HEK293 (cell line): ENCODE measurements around the gene YIPF4.

Experiments
- CTCF ChIA-PET: fragments of 350-600 bp; formaldehyde crosslinking; extraction: SDS; loops from one replicate; lab custom pipeline; 2021; ENCODE audit warnings: antibody characterized with exemption; lab: Yijun Ruan, JAX
- POLR2A ChIA-PET: fragments of 300-600 bp; formaldehyde crosslinking; extraction: SDS; loops from one replicate; lab custom pipeline; 2020; ENCODE audit warnings: antibody characterized with exemption, inconsistent platforms; lab: Yijun Ruan, JAX
- H3K27ac ChIP-seq: fragments of 200-500 bp; sonication (Bioruptor generic); 2 replicates; pipeline ENCODE4 v1.5.1; 2014; ENCODE audit warnings: low read depth, low read length, control low read depth, inconsistent platforms; ENCODE audit errors: extremely low read depth
- H3K36me3 ChIP-seq, 2 experiments: fragments of 200-500 bp in 1 of 2; sonication (Bioruptor generic) in 1 of 2; 1 replicate in 1 of 2; 2 replicates in 1 of 2; pipeline ENCODE4 v1.5.1; 2014 to 2017; ENCODE audit warnings: inconsistent platforms in 2 of 2, low read length in 2 of 2; ENCODE audit not compliant: control insufficient read depth in 2 of 2, insufficient read depth in 1 of 2
- H3K4me1 ChIP-seq: fragments of 200-500 bp; sonication (Bioruptor generic); 2 replicates; pipeline ENCODE4 v1.5.1; 2014; ENCODE audit warnings: mild to moderate bottlenecking, low read length, inconsistent platforms; ENCODE audit not compliant: control insufficient read depth, insufficient read depth
- H3K4me3 ChIP-seq: 2 replicates; pipeline ENCODE4 v1.5.1; 2011; ENCODE audit warnings: low read depth, mild to moderate bottlenecking, control low read depth, low read length, moderate library complexity
- H3K9me3 ChIP-seq: fragments of 200-500 bp; sonication (Bioruptor generic); 2 replicates; pipeline ENCODE4 v1.5.1; 2014; ENCODE audit warnings: low read depth, low read length, inconsistent platforms; ENCODE audit not compliant: control insufficient read depth, insufficient read depth
- CTCF ChIP-seq: fragments of 450-650 bp; formaldehyde crosslinking; IDR thresholded peaks from 2 replicates; pipeline ENCODE4 v1.5.1; 2016; ENCODE audit warnings: missing biosample characterization, missing genetic modification characterization
- KLF16 ChIP-seq: fragments of 450-650 bp; formaldehyde crosslinking; IDR thresholded peaks from 2 replicates; pipeline ENCODE4 v1.5.1; 2017; ENCODE audit warnings: missing biosample characterization, missing genetic modification characterization
- SCRT1 ChIP-seq: fragments of 450-650 bp; formaldehyde crosslinking; IDR thresholded peaks from 2 replicates; pipeline ENCODE4 v1.5.1; 2016; ENCODE audit warnings: missing biosample characterization, missing genetic modification characterization, borderline replicate concordance
- YY2 ChIP-seq: fragments of 450-650 bp; formaldehyde crosslinking; IDR thresholded peaks from 2 replicates; pipeline ENCODE4 v1.5.1; 2016; ENCODE audit warnings: missing biosample characterization, missing genetic modification characterization
- ZBTB20 ChIP-seq: fragments of 450-650 bp; formaldehyde crosslinking; IDR thresholded peaks from 2 replicates; pipeline ENCODE4 v1.5.1; 2016; ENCODE audit warnings: missing biosample characterization, missing genetic modification characterization
- ZBTB49 ChIP-seq: fragments of 450-650 bp; formaldehyde crosslinking; IDR thresholded peaks from 2 replicates; pipeline ENCODE4 v1.5.1; 2016; ENCODE audit warnings: missing biosample characterization, missing genetic modification characterization, low read depth
- ZFP41 ChIP-seq: fragments of 450-650 bp; formaldehyde crosslinking; IDR thresholded peaks from 2 replicates; pipeline ENCODE4 v1.5.1; 2016; ENCODE audit warnings: missing biosample characterization, missing genetic modification characterization, borderline replicate concordance
- ZNF148 ChIP-seq: fragments of 450-650 bp; formaldehyde crosslinking; IDR thresholded peaks from 2 replicates; pipeline ENCODE4 v1.5.0; 2017; ENCODE audit warnings: missing biosample characterization, missing genetic modification characterization, borderline replicate concordance
- ZNF157 ChIP-seq: fragments of 450-650 bp; formaldehyde crosslinking; IDR thresholded peaks from 2 replicates; pipeline ENCODE4 v1.5.1; 2016; ENCODE audit warnings: missing biosample characterization, missing genetic modification characterization
- ZNF248 ChIP-seq: fragments of 450-650 bp; formaldehyde crosslinking; IDR thresholded peaks from 2 replicates; pipeline ENCODE4 v1.5.1; 2017; ENCODE audit warnings: missing biosample characterization, missing genetic modification characterization
- ZNF37A ChIP-seq: fragments of 450-650 bp; IDR thresholded peaks from 2 replicates; pipeline ENCODE4 v1.5.1; 2018; ENCODE audit warnings: missing biosample characterization, missing genetic modification characterization
- ZNF416 ChIP-seq: fragments of 450-650 bp; formaldehyde crosslinking; IDR thresholded peaks from 2 replicates; pipeline ENCODE4 v1.5.1; 2016; ENCODE audit warnings: missing biosample characterization, missing genetic modification characterization
- ZNF560 ChIP-seq: fragments of 450-650 bp; formaldehyde crosslinking; IDR thresholded peaks from 2 replicates; pipeline ENCODE4 v1.5.1; 2017; ENCODE audit warnings: missing biosample characterization, missing genetic modification characterization, borderline replicate concordance
- ZNF621 ChIP-seq: fragments of 450-650 bp; formaldehyde crosslinking; IDR thresholded peaks from 2 replicates; pipeline ENCODE4 v1.5.1; 2017; ENCODE audit warnings: missing biosample characterization, missing genetic modification characterization
- ZNF624 ChIP-seq: fragments of 450-650 bp; formaldehyde crosslinking; IDR thresholded peaks from 2 replicates; pipeline ENCODE4 v1.5.1; 2017; ENCODE audit warnings: missing biosample characterization, missing genetic modification characterization
- ZNF664 ChIP-seq: fragments of 450-650 bp; formaldehyde crosslinking; IDR thresholded peaks from 2 replicates; pipeline ENCODE4 v1.5.1; 2016; ENCODE audit warnings: missing biosample characterization, missing genetic modification characterization
- TF ChIP-seq, protein P1 (sequence below): fragments of 450-650 bp; formaldehyde crosslinking; IDR thresholded peaks from 2 replicates; pipeline ENCODE4 v1.5.1; 2017; ENCODE audit warnings: missing biosample characterization, missing genetic modification characterization
- TF ChIP-seq, protein P2 (sequence below): fragments of 450-650 bp; formaldehyde crosslinking; conservative IDR thresholded peaks from 2 replicates; pipeline ENCODE4 v1.5.1; 2016; ENCODE audit warnings: low read depth, missing biosample characterization, missing genetic modification characterization
- TF ChIP-seq, protein P3 (sequence below): fragments of 450-650 bp; formaldehyde crosslinking; IDR thresholded peaks from 2 replicates; pipeline ENCODE4 v1.5.1; 2016; ENCODE audit warnings: missing biosample characterization, missing genetic modification characterization

The YIPF4 gene

DNA sequence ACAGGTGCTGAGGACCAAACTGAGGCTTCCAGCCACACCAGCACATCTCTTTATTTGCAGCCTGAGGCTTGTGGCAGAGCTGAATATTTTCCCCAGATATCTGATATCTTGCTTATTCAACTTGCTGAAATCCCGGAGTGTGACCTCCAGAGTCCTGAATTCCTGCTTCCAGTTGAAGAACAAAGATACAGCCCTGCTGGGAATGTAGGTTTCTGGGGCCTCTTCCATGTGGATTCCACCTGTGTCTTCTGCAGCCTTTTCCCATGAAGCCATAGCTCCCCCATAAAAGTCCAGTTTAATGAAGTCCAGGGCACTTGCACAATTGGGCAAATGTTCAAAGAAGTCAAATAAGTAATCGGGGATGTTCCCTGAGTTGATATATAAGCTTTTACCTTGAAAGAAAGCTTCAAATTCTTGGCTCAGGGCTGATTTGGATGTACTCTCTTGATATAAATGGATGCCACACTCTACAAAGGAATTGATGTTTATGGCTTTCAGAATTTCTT is 27.9 kb upstream of the YIPF4 start:
- Histone ChIP-seq H3K9me3 (no peaks in the 10 kb centered on the region), H3K36me3 (no peaks in the 10 kb centered on the region), H3K4me3 (no peak overlapping the region), H3K4me1 (no peaks in the 10 kb centered on the region), H3K27ac (no peak overlapping the region)
- ChIA-PET POLR2A (no interaction called here), CTCF (no interaction called here)
- TF ChIP-seq CTCF (tag by site-specific recombination) = no peak
- TF ChIP-seq SCRT1 (tag by site-specific recombination) = no peak
- no peak for TF ChIP-seq ZNF664
- no peak for TF ChIP-seq ZNF157 (tag by site-specific recombination)
- TF ChIP-seq, protein P1, sequence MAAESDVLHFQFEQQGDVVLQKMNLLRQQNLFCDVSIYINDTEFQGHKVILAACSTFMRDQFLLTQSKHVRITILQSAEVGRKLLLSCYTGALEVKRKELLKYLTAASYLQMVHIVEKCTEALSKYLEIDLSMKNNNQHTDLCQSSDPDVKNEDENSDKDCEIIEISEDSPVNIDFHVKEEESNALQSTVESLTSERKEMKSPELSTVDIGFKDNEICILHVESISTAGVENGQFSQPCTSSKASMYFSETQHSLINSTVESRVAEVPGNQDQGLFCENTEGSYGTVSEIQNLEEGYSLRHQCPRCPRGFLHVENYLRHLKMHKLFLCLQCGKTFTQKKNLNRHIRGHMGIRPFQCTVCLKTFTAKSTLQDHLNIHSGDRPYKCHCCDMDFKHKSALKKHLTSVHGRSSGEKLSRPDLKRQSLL = no peak
- no peak for TF ChIP-seq ZNF148 (tag by site-specific recombination)
- TF ChIP-seq ZNF621 = no peak
- no peak for TF ChIP-seq ZFP41 (tag by site-specific recombination)
- TF ChIP-seq ZBTB49 = no peak
- TF ChIP-seq, protein P2, sequence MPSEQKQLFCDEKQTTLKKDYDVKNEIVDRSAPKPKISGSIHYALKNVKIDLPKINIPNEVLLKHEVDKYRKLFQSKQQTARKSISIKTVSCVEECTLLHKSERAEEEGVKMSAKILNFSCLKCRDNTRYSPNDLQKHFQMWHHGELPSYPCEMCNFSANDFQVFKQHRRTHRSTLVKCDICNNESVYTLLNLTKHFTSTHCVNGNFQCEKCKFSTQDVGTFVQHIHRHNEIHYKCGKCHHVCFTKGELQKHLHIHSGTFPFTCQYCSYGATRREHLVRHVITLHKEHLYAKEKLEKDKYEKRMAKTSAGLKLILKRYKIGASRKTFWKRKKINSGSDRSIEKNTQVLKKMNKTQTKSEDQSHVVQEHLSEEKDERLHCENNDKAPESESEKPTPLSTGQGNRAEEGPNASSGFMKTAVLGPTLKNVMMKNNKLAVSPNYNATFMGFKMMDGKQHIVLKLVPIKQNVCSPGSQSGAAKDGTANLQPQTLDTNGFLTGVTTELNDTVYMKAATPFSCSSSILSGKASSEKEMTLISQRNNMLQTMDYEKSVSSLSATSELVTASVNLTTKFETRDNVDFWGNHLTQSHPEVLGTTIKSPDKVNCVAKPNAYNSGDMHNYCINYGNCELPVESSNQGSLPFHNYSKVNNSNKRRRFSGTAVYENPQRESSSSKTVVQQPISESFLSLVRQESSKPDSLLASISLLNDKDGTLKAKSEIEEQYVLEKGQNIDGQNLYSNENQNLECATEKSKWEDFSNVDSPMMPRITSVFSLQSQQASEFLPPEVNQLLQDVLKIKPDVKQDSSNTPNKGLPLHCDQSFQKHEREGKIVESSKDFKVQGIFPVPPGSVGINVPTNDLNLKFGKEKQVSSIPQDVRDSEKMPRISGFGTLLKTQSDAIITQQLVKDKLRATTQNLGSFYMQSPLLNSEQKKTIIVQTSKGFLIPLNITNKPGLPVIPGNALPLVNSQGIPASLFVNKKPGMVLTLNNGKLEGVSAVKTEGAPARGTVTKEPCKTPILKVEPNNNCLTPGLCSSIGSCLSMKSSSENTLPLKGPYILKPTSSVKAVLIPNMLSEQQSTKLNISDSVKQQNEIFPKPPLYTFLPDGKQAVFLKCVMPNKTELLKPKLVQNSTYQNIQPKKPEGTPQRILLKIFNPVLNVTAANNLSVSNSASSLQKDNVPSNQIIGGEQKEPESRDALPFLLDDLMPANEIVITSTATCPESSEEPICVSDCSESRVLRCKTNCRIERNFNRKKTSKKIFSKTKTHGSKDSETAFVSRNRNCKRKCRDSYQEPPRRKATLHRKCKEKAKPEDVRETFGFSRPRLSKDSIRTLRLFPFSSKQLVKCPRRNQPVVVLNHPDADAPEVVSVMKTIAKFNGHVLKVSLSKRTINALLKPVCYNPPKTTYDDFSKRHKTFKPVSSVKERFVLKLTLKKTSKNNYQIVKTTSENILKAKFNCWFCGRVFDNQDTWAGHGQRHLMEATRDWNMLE (tag by site-specific recombination) = no peak
- no peak for TF ChIP-seq ZNF416 (tag by site-specific recombination)
- no peak for TF ChIP-seq YY2 (tag by site-specific recombination)
- TF ChIP-seq, protein P3, sequence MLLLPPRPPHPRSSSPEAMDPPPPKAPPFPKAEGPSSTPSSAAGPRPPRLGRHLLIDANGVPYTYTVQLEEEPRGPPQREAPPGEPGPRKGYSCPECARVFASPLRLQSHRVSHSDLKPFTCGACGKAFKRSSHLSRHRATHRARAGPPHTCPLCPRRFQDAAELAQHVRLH (tag by site-specific recombination) = no peak
- TF ChIP-seq ZNF560 (tag by site-specific recombination) = no peak
- no peak for TF ChIP-seq ZNF624 (tag by site-specific recombination)
- no peak for TF ChIP-seq ZNF37A (tag by site-specific recombination)
- no peak for TF ChIP-seq ZNF248
- no peak for TF ChIP-seq KLF16 (tag by site-specific recombination)
- TF ChIP-seq ZBTB20 (tag by site-specific recombination) = no peak
